ENCODE results near the gene TRUB2.

DNA sequence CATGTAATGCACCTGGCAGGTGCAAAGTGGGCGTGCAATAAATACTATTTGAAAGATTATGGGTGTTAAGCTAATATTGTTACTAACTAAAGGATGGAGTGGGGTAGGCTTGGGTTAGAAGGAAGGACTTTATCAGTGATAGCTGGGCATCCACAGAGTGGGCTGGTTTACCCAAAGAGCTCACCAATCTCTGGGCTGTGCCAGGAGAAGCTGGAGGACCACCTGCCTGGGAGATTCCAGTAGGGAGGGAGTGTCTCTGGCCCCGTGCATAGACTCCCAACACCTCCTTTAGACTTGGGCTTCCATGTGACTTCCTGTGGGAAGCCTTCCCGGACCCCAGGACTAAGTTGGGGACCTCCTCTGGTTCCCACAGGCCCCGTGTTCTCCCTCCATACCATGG lies 43.3 kb upstream of the TRUB2 start:
- no peak for TF ChIP-seq EZH2 (IDR thresholded peaks at IDR 0.05; ENCODE audit: borderline replicate concordance, low read length)
- TF ChIP-seq, protein P1, sequence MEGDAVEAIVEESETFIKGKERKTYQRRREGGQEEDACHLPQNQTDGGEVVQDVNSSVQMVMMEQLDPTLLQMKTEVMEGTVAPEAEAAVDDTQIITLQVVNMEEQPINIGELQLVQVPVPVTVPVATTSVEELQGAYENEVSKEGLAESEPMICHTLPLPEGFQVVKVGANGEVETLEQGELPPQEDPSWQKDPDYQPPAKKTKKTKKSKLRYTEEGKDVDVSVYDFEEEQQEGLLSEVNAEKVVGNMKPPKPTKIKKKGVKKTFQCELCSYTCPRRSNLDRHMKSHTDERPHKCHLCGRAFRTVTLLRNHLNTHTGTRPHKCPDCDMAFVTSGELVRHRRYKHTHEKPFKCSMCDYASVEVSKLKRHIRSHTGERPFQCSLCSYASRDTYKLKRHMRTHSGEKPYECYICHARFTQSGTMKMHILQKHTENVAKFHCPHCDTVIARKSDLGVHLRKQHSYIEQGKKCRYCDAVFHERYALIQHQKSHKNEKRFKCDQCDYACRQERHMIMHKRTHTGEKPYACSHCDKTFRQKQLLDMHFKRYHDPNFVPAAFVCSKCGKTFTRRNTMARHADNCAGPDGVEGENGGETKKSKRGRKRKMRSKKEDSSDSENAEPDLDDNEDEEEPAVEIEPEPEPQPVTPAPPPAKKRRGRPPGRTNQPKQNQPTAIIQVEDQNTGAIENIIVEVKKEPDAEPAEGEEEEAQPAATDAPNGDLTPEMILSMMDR (conservative IDR thresholded peaks at IDR 0.05 in 1 of 2, IDR thresholded peaks at IDR 0.05 in 1 of 2; ENCODE audit: extremely low read depth in 1 of 2, insufficient read depth in 1 of 2, low read depth in 1 of 2, low read length in 2 of 2): no peak
